ENCODE results near the gene LRTM2. TPM values are rescaled to one million over a fixed set of nuclear protein-coding genes. Genes with fewer than 3 reads are reported as not detected.

The LRTM2 gene
- total RNA-seq, 1 donor from 2014 or later, result 14.6 TPM

GRCh38 chr12:1838994-1839365, 18.6 kb downstream of the LRTM2 start:
- Mint-ChIP-seq H3K27ac (ENCODE audit: unreplicated experiment) (no peak overlapping the region), H3K27me3 (ENCODE audit: unreplicated experiment) (no peaks in the 10 kb centered on the region), H3K4me3 (ENCODE audit: unreplicated experiment) (no peak overlapping the region), H3K36me3 (ENCODE audit: unreplicated experiment) (peaks cover 5% of the 10 kb centered on the region), H3K4me1 (ENCODE audit: low read depth, unreplicated experiment) (peaks cover 10% of the 10 kb centered on the region), H3K9me3 (ENCODE audit: unreplicated experiment) (peaks cover 3% of the 10 kb centered on the region)
- DNase-seq, result peak; percentile 8
- no peak for TF ChIP-seq CTCF (IDR thresholded peaks at IDR 0.05; ENCODE audit: partially characterized antibody, unreplicated experiment)

GRCh38 chr12:1839464-1839863, 19.1 kb downstream of the LRTM2 start:
- Mint-ChIP-seq H3K27me3 (ENCODE audit: unreplicated experiment) (no peaks in the 10 kb centered on the region), H3K36me3 (ENCODE audit: unreplicated experiment) (peaks cover 5% of the 10 kb centered on the region), H3K4me1 (ENCODE audit: low read depth, unreplicated experiment) (peaks cover 10% of the 10 kb centered on the region), H3K9me3 (ENCODE audit: unreplicated experiment) (peaks cover 3% of the 10 kb centered on the region), H3K27ac (ENCODE audit: unreplicated experiment) (no peak overlapping the region), H3K4me3 (ENCODE audit: unreplicated experiment) (no peak overlapping the region)
- TF ChIP-seq CTCF (IDR thresholded peaks at IDR 0.05; ENCODE audit: partially characterized antibody, unreplicated experiment), result no peak
- peak; percentile 14 for DNase-seq

GRCh38 chr12:1839956-1840951, 19.9 kb downstream of the LRTM2 start:
- Mint-ChIP-seq H3K9me3 (ENCODE audit: unreplicated experiment) (peaks cover 3% of the 10 kb centered on the region), H3K4me1 (ENCODE audit: low read depth, unreplicated experiment) (peaks cover 13% of the 10 kb centered on the region), H3K27me3 (ENCODE audit: unreplicated experiment) (peaks cover 2% of the 10 kb centered on the region), H3K4me3 (ENCODE audit: unreplicated experiment) (no peak overlapping the region), H3K27ac (ENCODE audit: unreplicated experiment) (no peak overlapping the region), H3K36me3 (ENCODE audit: unreplicated experiment) (peaks cover 1% of the 10 kb centered on the region)
- no peak for TF ChIP-seq CTCF (IDR thresholded peaks at IDR 0.05; ENCODE audit: partially characterized antibody, unreplicated experiment)
- DNase-seq, result peak; percentile 5

GRCh38 chr12:1840981-1841425, 20.6 kb downstream of the LRTM2 start:
- peaks cover 3% of the 10 kb centered on the region for H3K9me3 Mint-ChIP-seq (ENCODE audit: unreplicated experiment)
- peaks cover 3% of the 10 kb centered on the region for H3K27me3 Mint-ChIP-seq (ENCODE audit: unreplicated experiment)
- no peak for TF ChIP-seq CTCF (IDR thresholded peaks at IDR 0.05; ENCODE audit: partially characterized antibody, unreplicated experiment)
- no peaks in the 10 kb centered on the region for H3K36me3 Mint-ChIP-seq (ENCODE audit: unreplicated experiment)
- H3K27ac Mint-ChIP-seq (ENCODE audit: unreplicated experiment), result no peak overlapping the region
- DNase-seq, result peak; percentile 6
- H3K4me3 Mint-ChIP-seq (ENCODE audit: unreplicated experiment), result no peak overlapping the region
- peaks cover 12% of the 10 kb centered on the region for H3K4me1 Mint-ChIP-seq (ENCODE audit: low read depth, unreplicated experiment)
